ENCODE data around the gene PDE6G. TPM values are rescaled to one million over a fixed set of nuclear protein-coding genes. Genes with fewer than 3 reads are reported as not detected.
"Not testable (repeated sequence)": the region's sequence is repeated elsewhere in the genome, so short reads cannot be mapped to it uniquely, and the experiment has no call there.

PDE6G gene
- total RNA-seq, 4 donors from 2014 or later: not detected

DNA sequence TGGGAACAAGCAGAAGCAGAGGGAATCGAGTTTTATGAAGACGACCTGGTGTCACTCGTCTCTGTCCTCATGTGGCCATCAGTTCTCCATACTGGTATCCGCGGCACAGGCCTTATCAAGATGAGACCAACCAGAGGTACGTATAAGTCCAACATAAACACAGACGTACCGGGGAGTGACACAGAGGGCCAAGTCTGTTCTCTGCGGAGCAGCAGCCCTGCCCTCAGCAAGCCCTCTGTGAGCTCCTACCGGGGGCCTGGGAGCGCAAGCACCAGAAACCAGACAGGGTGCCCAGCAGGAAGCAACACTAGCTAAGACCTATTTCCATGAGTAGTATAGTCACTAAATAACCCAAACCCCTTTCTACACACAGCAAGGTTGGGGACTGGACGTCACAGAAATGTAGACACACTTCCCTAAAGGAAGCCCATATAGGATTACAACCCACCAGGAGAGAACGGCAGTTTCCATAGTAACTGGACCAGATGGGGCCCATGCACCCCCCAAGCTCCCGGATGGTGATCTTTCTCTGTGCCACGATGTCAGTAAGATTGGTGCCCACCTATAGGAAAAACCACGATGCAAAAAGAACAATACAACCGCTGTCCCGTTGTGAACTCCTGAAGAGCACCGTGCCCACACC lies 26.3 kb upstream of the PDE6G start:
- intact Hi-C loops (cut with DNase I): no loop called here
- DNase-seq: no peak
- H3K36me3 ChIP-seq: peaks cover 16 to 17% of the 10 kb centered on the region in 2 donors
- H3K4me3 ChIP-seq (replicated peaks in 1 of 3): peak overlapping the region; percentile 44 to 72 (median 70)
- TF ChIP-seq POLR2A (IDR thresholded peaks at IDR 0.05): no peak
- TF ChIP-seq, protein P1, sequence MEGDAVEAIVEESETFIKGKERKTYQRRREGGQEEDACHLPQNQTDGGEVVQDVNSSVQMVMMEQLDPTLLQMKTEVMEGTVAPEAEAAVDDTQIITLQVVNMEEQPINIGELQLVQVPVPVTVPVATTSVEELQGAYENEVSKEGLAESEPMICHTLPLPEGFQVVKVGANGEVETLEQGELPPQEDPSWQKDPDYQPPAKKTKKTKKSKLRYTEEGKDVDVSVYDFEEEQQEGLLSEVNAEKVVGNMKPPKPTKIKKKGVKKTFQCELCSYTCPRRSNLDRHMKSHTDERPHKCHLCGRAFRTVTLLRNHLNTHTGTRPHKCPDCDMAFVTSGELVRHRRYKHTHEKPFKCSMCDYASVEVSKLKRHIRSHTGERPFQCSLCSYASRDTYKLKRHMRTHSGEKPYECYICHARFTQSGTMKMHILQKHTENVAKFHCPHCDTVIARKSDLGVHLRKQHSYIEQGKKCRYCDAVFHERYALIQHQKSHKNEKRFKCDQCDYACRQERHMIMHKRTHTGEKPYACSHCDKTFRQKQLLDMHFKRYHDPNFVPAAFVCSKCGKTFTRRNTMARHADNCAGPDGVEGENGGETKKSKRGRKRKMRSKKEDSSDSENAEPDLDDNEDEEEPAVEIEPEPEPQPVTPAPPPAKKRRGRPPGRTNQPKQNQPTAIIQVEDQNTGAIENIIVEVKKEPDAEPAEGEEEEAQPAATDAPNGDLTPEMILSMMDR (IDR thresholded peaks at IDR 0.05): no peak
- peaks cover 19 to 26% of the 10 kb centered on the region in 2 donors for H3K4me1 ChIP-seq
- H3K27me3 ChIP-seq: no peaks in the 10 kb centered on the region
- WGBS, 2 donors: 45 to 49% methylated on average over 18 of the region's 19 CpGs
- no peaks in the 10 kb centered on the region for H3K9me3 ChIP-seq
- H3K27ac ChIP-seq: no peak overlapping the region

DNA sequence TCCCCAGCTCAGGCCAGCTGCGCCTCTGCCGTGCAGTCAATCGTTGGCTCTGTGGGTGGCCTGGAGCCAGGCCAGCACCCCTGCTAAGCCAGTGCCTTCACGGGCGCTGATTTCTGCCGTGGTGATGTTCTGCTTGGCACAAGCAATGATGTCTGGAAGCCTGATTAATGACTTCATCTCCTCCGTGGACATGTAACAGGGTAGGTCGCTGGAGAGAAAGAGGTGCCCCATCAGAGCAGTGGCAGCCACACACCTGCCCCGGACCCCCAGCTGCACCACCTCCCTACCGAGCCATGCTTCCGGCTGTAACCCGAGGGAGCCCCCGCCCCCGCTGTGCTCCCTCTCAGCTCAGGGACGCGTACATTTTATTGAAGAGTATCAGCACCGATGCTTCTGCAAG lies 25.3 kb upstream of the PDE6G start:
- no peak overlapping the region for H3K4me3 ChIP-seq (replicated peaks in 1 of 3)
- no peak for TF ChIP-seq POLR2A (IDR thresholded peaks at IDR 0.05)
- TF ChIP-seq, protein P1 (IDR thresholded peaks at IDR 0.05): no peak
- no peak overlapping the region for H3K27ac ChIP-seq
- intact Hi-C loops (cut with DNase I): no loop called here
- H3K36me3 ChIP-seq: peaks cover 7 to 8% of the 10 kb centered on the region in 2 donors
- WGBS, 2 donors: 60 to 73% methylated on average over 14 to 16 of the region's 17 CpGs
- H3K9me3 ChIP-seq: no peaks in the 10 kb centered on the region
- H3K4me1 ChIP-seq: peaks cover 19 to 26% of the 10 kb centered on the region in 2 donors
- peak; percentile 85 to 88 for DNase-seq
- H3K27me3 ChIP-seq: no peaks in the 10 kb centered on the region

DNA sequence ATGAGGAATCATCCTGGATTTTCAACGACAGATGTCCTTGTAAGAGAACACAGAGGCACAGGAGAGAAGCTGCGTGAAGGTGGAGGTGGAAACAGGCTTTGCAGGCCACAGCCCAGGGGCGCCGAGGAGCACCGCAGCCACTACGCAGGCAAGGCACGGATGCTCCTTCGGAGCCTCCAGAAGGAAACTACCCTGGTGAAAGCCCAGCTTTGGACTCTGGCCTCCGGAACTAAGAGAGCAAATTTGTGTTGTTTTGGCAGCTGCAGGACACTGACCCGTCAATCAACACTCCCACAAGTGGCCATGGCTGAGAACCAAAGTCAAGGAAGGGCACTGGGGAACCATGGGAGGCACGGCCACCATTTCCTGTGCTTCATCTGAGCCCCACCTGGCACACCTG lies 23.8 kb upstream of the PDE6G start:
- no peak for TF ChIP-seq POLR2A (IDR thresholded peaks at IDR 0.05)
- TF ChIP-seq, protein P1 (IDR thresholded peaks at IDR 0.05): no peak
- 83 to 94% methylated on average over 11 of the region's 11 CpGs for WGBS, 2 donors
- H3K36me3 ChIP-seq: no peaks in the 10 kb centered on the region

DNA sequence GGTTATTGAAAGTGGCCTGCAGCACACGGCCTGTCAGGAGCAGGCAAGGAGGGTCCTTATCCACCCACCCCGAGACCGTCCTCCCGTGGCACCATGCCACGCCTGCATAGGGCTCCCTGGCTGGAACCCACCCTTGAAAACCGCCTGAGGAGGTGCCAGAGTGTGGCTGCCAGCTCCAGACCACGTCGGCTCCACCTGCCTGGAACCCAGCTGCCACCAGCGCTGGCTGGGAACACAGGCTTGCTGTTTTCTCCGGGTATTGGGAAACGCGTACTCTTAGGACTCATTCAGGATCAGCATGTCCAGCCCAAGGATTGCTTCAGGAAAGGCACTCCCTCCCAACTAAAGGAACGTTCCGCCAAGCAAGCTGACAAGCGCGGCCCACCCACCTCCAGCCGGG lies 20.6 kb upstream of the PDE6G start:
- TF ChIP-seq, protein P1 (IDR thresholded peaks at IDR 0.05): no peak
- H3K27ac ChIP-seq: no peak overlapping the region
- peaks cover 9 to 19% of the 10 kb centered on the region in 2 donors for H3K36me3 ChIP-seq
- intact Hi-C loops (cut with DNase I): no loop called here
- WGBS, 2 donors: 92 to 93% methylated on average over 11 to 17 of the region's 17 CpGs
- H3K4me1 ChIP-seq: peaks cover 0 to 4% of the 10 kb centered on the region in 2 donors
- no peak for DNase-seq
- no peaks in the 10 kb centered on the region for H3K9me3 ChIP-seq
- no peaks in the 10 kb centered on the region for H3K27me3 ChIP-seq
- no peak overlapping the region for H3K4me3 ChIP-seq (replicated peaks in 1 of 3)

More for the DNA sequence above, 23.8 kb upstream of the PDE6G start:
- intact Hi-C loops (cut with DNase I): no loop called here
- Histone ChIP-seq H3K4me1 (peaks cover 18 to 20% of the 10 kb centered on the region in 2 donors), H3K27ac (no peak overlapping the region), H3K27me3 (no peaks in the 10 kb centered on the region), H3K9me3 (no peaks in the 10 kb centered on the region), H3K4me3 (replicated peaks in 1 of 3) (no peak overlapping the region)
- DNase-seq: no peak

DNA sequence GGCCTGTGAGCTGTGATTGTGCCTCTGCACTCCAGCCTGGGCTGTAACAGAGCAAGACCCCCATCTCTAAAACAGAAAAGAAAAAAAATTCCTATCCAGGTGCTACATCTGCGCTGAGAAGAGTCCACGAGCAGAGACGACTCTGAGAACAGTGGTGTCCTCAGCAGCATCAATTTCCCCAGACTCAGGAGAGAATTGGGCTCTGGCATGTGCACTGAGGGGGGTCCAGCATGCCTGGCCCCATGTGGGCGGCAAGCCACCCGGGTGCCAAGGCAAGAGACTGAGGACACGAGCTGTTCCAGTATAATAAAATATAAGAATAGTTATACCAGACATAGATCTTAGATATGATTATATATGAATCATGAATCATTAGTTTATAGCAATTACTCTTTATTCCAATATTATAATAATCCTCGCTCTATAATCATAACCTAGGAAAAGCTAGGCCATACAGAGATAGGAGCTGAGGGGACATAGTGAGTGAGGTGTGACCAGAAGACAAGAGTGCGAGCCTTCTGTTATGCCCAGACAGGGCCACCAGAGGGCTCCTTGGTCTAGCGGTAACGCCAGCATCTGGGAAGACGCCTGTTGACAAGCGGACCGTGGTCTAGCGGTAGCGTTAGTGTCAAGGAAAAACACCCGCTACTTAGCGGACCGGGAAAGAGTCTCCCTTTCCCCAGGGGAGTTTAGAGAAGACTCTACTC lies 19.3 kb upstream of the PDE6G start:
- H3K27ac ChIP-seq; H3K27me3 ChIP-seq; H3K9me3 ChIP-seq; intact Hi-C loops (cut with DNase I); H3K4me3 ChIP-seq (replicated peaks in 1 of 3); H3K4me1 ChIP-seq: not testable (repeated sequence)
- TF ChIP-seq, protein P1 (IDR thresholded peaks at IDR 0.05): peak; percentile 12 to 73 (median 69)
- 35 to 39% methylated on average over 17 to 18 of the region's 18 CpGs for WGBS, 2 donors
- H3K36me3 ChIP-seq: peaks cover 15 to 26% of the 10 kb centered on the region in 2 donors
- DNase-seq: peak; percentile 42 to 53

Data from thyroid gland (tissue), 4 donors.